NCI-H187 (cell line): ENCODE results near the gene SYT17.

Experiments
- DNase-seq, 2 experiments: peaks; one replicate each; lab custom pipeline; 2025; lab: John Stamatoyannopoulos, UW

Gene SYT17

DNA sequence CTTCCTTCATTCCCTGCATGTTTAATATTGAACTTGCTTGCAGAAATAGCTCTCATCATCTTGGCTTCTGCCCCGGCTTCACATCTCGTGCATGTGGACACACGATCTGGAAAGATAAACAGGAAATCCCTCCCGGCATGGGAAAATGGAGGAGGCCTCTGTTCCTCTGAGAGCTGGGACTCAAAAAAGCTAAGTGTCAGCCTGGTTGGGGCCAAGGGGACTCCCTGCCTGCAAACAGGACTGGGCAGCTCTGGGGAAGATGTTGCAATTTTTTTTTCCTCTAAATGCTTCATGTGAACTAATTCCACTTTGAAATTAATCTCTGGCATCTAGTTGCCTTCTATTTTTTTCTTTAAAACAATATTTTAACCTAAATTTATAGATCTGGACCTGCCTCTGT is 29.4 kb upstream of the SYT17 start:
- no peak for DNase-seq

DNA sequence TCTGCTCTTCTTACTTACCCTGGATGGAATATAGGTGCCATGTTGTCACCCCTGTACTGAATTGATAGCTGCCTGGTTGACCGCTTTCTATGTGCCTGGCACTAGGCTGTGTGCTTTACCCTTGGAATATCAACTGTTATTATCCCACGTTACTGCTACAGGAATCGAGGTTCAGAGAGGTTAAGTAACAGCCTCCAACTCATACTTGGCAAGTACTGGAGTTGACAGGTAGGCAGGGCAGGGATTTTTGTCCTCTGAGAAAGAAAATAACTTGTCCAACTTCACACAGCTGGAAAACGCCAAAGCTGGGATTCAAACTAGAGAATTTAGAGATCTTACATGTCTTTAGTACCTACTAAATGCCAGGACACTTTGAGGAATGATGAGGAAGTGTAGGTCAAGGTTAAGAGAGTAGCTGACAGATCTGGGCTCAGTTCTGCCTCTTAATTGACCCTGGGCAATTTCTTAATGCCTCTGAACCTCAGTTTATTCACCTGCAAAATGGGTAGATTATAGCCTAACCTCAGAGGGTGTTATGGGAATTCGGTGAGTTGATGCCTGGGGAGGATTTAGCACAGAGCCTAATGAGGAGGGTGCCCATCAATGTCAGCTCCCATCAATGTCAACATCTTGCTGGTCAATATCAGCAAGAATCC is 28.5 kb upstream of the SYT17 start:
- no peak for DNase-seq

DNA sequence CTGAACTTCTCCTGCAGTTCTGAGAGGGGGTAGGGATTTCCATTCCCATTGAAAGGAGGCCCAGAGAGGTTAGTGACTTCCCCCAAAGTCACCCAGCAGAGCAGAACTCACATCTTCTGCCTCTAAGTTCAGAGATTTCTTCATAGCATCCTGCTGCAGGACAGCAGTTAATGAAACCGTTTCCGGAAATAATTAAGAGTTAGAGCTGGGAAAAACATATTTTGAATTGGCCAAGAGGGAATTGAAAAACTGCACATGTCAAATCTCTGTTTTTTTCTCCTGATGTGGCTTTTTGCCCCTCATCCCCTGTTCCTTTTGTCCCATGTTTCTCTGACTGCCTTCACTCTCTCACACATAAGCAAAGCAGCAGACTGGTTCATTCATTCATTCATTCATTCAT is 27.6 kb upstream of the SYT17 start:
- DNase-seq: no peak

DNA sequence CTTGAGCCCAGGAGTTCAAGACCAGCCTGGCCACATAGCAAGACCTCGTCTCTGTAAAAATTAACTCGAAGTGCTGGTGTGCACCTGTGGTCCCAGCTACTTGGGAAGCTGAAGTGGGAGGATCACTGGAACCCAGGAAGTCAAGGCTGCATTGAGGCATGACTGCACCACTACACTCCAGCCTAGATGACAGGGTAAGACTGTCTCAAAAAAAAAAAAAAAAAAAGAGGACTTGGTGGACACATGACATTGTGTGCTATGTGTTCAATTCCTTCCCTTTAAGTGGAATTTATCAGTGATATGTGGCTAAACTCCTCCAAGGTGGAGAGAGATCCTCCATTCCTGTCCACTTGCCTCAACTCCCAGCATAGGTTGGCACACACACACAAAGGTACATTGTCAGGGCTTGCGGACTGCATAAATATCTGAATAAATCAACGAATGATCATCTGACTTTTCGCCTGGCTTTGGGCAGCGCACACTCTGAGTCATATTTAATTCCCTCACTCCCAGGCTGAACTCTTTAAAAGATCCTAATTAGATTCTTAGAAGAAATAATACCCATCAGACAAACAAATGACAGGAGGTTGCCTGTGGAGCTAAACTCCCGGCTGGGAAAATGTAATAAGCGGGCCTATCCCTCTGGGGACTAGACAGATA is 25.0 kb upstream of the SYT17 start:
- DNase-seq: no peak

DNA sequence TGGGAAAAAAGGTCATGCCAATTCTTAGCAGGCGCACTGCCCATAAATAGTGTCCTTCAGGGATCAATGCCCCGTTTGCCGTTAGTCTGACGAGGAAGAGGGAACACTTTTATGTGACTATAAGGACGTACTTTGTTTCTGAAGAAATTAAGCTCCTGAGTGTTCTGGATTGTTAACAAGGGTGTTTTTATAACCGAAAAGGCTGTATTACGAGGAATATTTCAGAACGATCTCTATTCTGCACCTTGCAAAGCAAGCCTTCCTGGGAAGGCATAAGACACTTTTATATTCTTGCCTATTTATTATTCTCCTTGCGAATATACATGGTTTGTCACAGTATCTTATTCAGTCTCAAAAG is 24.5 kb upstream of the SYT17 start:
- no peak for DNase-seq

DNA sequence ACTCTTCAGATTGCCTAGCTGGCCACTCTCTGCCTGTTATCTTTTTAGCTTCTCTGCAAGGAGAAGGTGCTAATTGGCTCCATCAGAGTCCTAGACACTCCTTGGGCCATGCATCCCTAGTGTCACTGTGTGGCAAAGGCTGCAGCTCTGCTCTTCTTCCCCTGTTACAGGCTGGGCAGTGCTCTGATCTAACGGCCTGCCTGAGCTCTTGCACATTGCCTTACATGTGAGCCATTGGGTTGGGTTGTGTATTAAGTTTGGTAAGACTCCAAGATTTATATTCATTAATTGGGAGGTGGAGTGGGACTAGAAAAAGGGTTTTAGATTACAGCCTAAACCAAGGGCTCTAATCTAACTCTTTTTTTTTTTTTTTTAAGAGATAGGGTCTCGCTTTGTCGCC is 23.0 kb upstream of the SYT17 start:
- DNase-seq: no peak

DNA sequence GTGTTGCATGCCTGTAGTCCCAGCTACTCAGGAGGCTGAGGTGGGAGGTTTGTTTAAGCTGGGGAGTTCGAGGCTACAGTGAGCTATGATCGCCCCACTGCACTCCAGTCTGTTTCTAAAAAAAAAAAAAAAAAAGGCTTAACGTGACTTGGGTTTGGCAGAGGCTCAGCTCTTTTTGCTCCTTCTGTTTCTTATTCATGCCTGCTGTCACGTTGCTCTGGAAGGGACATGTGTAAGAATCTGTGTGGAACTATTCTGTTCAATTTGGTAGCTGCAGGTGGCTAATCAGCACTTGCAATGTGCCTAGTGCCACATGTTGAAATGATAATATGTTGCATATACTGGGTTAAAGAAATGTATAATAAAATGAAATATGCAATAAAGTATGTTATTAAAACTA is 20.9 kb upstream of the SYT17 start:
- no peak for DNase-seq

DNA sequence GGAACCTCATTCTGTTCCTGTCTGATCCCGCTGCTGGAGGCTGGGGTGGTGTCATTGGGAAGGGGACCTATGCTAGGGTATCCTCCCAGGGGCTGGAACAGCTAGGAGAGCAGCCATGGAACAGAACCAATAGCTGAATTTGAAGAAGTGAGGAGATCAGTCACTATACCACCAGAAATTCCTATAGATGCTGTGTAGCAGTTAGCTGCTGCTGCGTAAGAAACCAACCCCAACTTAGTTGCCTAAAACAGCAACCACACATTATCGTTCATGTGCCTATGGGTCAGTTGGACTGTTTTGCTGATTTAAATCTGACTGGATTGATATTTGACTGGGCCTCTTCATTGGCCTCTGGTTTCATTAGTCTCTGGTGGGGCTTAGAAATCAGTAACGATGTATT is 20.4 kb upstream of the SYT17 start:
- DNase-seq: no peak

DNA sequence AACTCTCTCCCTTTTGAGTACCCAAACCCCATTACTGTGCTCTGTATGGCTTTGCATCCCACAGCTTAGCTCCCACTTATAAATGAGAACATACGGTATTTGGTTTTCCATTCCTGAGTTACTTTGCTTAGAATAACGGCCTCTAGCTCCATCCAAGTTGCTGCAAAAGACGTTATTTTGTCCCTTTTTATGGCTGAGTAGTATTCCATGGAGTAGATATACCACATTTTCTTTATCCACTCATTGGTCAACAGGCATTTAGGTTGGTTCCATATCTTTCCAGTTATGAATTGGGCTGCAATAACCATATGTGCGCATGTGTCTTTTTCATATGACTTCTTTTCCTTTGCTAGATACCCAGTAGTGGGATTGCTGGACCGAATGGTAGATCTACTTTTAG is 19.9 kb upstream of the SYT17 start:
- no peak for DNase-seq

DNA sequence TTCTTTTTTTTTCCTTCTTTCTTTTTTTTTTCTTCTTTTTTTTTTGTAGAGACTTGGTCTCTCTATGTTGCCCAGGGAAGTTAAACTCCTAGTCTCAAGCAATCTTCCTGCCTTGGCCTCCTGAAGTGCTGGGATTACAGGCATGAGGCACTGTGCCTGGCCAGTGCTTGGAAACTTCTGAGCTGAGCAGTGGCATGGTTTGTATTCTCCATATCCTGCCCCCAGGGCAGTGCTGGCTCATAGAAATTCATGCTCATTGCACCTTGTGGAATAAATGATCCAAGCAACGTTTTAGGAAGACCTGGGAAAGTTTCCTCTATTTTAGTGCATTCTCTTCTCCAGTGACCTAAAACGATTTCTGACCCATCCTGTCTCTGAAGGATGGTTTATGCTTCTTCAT is 16.7 kb upstream of the SYT17 start:
- DNase-seq: no peak

DNA sequence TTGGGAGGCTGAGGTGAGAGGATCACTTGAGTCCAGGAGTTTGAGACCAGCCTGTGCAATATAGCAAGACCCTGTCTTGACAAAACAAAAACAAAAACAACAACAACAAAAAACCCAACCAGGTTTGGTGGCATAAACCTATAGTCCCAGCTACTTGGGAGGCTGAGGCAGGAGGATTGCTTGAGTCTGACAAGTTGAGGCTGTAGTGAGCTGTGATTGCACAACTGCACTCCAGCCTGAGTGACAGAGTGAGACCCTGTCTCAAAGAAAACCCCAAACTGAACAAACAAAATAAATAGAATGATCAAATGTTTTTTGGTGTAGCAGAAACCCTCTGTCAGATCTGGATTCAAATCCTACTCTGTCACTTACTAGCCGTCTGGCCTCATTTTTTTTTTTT is 16.0 kb upstream of the SYT17 start:
- DNase-seq: no peak

DNA sequence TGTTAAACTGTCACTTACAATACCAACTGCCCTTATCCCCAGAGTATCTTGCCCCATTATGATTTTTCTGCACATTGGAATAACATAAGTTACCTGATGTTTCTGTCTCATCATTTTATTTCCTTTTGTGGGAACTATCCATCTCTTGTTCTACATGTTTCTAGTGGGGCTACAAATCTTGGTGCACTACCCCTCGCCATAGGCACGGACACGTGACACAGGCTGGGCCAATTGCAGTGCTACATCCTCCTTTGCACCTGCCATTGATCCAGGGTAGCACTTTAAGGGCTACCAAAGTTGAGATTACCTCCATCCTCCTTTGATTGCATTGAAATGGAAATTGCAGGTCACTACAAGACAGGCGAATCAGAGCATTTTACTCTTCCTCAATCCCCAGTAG is 14.2 kb upstream of the SYT17 start:
- DNase-seq: no peak

DNA sequence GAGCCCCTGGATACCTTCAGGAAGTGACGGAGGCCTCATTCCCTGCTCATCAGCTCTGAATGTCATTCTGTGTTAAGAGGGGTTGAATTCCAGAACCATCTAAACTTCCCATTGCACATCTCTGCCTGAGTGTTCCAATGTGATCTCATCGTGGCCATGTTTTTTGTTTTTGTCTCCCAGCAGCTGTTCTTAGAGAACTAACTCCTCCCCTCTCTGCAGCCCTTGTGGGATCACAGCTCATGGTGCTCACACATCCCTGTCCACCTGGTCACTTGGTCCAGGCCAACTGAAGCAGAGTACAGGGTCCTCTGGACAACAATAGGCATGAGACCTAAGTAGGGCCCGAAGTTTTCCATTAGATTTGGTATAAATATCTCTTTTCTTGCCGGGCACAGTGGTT is 6.0 kb upstream of the SYT17 start:
- no peak for DNase-seq

DNA sequence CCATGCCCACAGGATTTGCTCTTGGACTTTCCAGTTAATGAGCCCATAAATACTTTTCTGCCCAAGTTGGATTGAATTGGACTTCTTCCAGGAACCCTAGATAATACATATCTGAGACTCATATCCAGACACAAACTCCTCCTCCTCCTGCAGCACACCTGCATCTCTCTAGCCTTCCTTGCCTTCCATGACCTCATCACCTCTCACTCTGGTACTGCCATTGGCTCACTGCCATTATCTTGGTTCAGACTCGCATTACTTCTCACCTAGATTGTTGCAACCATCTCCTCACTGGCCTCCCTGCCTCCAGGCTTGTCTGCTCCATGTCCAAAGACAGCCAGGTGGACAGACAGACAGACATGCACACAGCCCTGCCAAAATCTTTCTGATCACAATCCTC is 4.8 kb upstream of the SYT17 start:
- DNase-seq: no peak

DNA sequence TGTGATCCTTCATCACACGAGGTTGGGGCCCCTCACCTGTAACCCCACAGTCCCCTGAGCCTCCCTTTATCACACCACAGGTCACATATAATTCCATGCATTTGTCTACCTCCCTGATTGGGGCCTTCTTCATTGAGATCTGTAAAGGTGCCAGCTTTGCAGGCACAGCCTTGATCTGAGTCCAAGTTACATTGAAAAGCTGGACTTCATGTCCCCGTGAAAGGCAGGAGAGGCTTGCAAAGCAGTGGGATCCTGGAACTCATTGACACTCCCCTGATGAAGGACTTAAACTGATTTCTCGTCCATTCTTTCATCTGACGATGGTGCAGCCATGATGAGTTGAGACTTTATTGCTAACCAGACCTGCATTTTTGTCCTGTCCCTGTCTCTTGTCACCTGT is 3.8 kb upstream of the SYT17 start:
- no peak for DNase-seq

DNA sequence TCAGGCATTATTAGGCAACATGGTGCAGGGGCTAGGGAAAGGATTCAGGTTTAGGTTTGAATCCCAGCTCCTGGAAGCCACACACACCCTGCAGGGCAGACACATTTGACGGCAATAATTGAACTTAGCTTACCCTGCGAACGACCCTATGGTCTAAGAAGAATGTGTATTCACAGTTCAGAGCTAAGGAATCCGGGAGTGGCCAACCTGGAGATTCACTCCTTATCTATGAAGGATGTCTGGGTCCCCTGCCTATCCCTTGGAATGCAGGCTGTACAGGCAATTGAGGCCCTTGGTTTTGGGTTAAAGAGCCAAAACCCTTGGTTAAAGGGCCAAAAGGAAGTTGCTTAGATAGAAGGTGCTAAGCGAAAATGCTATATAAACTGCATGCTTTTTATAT is 2.9 kb upstream of the SYT17 start:
- DNase-seq: no peak

DNA sequence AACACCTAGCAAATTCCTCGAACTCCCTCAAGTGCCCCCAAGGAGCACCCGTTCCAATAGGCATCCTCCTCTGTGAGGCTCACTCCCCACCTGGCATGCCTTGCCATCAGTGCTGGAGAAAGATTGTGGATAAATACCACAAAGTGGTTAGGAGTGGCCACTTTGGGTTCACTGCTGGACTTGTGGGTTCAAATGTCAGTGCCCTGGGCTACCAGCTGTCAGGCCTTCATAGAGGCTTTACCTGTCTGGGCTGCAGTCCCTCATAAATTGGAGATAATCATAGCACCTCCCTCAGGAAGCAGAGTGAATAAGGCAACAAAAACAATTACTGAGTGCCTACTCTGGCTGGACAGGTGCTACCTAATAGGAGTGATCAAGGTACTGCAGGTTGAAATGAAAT is 1.5 kb upstream of the SYT17 start:
- DNase-seq: no peak

DNA sequence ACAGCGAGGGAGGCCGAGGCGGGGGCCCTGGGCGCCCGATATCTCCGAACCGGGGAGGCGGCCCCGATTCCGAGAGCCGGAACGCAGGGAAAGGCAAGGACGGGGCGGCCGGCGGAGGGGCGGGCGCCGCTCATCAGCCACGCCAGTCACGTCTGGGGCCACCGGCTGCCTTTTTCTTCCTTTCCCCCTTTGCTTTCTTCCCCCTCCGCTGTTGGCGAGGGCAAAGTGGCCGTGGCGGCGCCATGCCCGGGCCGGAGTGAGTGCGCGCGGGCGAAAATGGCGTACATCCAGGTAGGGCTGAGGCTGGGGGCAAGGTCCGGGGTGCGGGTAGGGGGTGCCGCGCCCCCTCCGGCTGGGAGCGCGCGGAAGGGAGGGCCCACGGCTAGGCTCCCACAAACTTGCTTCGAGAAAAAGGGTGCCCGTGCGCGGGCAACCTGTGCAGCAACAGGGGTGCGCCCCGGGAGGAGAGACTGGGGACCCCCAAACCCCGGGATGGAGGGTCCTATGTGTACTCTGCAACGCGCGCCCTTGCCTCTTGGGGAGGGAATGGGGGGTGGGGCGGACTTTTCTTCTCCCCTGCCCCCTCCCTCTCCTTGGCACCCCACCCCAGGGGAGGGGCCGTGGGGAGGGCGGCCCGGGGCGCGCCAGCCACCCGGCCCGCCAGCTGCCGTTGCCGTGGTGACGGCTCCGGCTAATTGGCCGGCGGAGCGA is 486 bp downstream of the SYT17 start:
- peak; percentile 40 to 45 for DNase-seq

DNA sequence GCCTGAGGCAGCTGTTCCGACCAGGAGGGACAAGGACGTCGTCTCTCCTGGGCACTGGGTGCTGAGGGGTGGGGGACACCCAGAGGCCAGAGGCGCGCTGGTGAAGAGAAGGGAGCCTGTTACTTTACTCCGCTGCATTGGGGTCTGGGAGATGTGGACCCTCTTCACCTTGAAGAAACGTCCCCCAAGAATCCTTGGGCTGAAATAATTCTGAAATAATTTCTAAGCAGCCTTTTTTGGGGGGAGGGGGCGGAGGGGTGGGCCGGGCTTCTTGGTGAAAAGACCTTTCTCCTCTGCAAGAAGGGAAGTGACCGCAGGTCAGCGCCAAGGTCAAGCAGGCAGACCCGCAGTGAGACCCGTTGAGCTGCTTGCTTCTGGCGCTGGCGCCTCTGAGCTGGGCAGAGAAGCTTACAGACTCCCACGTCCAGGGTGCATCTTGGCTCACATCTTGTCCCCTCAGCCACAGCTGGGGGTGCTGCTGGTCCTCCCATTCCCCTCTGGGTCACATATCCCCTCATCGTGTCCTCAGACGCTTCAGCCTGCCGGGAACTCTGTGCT is 1.1 kb downstream of the SYT17 start:
- DNase-seq: no peak

DNA sequence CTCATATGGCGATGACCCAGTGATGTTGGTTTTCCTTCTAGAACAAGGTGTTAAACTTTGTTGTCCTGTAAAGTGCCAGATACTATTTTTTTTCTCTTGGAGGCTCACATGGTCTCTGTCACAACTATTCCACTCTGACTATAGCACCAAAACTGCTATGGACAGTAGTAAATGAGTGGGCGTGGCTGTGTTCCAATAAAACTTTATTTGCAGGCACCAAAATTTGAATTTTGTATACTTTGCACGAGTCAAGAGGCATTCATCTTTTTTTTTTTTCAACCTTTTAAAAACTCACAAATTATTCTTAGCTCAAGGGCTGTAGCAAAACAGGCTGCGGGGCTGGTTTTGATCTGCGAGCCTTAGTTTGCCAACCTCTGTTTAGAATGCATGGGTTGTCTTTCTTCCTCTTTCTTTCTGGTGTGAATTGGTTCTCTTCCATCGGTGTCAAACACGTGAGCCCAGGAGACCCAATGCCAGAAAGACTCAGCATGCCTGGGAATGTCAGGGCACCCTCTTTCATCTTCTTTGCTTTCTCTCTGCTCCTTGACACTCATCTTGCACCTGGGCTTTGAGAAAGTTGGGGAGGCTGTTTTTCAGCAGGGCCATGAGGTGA is 2.1 kb downstream of the SYT17 start:
- no peak for DNase-seq

DNA sequence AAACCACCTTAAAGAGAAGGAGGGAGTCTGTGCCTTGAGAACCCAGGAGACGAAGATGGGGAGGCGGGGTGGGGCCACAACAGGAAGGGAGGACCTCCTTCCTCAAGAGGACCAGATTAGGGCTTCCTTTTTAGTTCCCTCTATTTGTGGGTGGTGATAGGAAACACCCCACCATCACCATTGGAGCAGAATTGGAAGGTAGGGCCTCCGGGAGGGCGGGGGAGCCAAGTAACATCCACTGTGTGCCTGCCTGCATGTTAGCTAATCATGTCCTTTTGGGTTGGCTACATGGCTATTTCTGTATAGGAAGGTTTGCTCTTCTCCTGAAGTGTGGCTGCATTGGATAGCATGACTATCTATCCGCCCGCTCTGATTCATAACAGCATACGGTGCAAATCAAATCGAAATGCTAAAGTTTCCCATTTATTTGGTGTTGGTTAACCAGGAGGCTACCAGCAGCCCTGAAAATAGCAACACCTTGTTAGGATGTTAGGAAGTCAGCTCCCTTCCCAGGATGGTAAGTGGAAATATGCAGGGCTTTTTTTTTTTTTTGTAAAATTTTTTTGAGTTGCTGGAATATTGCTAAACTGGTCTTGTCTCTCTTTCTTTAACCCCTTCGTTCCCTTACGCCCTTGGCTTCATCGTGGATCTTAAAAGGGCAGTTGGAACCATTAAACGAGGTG is 4.2 kb downstream of the SYT17 start:
- no peak for DNase-seq

DNA sequence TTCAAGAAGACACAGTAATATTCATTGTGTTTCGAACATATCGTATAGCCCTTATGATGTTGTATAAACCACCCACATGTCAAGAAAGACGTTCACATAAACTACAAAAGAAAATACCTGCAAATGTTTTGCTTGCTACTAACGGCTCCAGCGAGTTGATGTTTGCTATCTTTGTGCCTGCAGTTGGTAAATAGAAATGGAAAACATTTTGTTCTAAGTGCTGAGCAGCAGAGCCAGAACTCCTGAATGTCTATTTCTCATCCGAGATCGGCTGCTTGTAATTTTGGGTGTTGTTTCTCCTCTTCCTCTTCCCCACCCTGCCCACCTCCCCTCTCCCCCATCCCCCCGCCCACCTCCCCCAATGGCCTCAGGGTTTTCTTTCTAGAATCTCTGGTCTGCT is 5.0 kb downstream of the SYT17 start:
- DNase-seq: no peak
